GM19193 (cell line): ENCODE results near the gene NUCB1.

Experiments used
- POLR2A ChIP-seq: IDR thresholded peaks from 4 replicates; pipeline ENCODE4 v1.6.1; 2011; ENCODE audit not compliant: insufficient read depth, insufficient read length; ENCODE audit errors: extremely low read depth

The NUCB1 gene

DNA sequence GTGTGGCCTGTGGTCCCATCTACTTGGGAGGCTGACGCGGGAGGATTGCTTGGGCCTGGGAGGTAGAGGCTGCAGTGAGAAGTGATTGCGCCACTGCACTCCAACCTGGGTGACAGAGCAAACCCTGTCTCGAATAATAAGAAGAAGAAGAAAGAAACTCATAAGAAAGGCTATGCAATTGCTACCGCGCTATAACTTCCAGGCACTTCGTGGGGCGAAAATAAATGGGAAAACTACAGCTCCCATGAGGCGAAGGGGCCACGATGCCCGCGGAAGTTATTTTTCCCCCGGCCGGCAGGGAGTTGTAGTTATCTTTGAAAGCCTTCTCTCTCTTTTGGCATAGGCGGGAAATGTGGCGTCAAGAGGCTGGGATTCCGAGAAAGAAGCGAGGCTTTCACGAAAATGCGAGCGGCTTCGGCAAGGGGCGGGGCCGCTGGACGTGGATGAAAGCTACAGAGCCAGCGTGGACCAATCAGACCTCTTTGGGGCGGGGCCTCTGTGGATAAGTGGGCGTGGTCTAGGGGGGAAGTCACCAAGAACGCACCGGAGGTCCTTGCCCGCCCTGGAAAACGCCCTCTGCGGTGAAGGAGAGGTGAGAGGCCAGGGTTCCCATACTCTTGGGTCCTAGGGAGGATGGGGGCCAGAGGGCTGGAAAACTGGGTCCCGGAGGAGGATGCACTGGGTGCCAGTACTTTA, at the start of gene NUCB1:
Gene NUCB1 (plus strand): TSS at position 532 of the 696 bp plus-strand sequence. CDS start 485 bp downstream, outside the sequence.
- TF ChIP-seq POLR2A: peak; percentile 59

DNA sequence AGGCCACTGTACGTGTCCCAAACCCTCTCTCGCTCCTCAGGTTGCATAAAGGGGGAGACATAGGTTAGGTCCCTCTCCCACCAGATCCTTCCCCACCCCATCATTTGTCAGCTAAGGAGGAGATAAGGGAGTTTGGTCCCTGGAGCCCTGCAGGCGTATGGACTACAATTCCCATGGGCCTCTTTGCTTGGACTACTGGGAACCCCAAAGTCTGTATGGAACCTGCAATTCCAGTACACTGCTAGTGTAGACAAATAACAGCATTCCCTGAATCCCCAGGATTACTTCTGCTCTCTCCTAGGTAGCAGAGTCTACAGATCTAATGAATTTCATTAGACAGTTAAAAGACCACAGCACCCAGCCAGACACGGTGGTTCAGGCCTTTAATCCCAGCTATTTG, 47.8 kb upstream of the NUCB1 start:
- no peak for TF ChIP-seq POLR2A

DNA sequence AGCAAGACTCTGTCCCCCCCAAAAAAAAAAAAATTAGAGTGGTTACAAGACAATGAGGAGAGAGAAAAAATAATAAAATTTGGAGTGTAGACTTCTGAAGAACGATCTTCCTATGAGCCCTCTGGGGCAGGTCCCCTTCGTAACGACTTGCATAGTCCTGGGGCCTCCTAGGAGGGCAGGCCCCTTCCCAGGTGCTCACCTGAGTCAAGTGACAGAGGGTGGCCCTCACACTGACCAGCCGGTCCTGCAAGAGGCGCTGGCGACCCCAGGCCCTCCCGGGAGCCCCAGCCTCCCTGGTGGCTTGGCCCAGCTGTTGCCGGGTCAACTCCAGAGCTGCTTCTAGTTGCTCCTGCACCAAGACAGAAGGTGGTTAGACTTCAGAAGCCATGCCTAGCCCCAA, 46.6 kb upstream of the NUCB1 start:
- no peak for TF ChIP-seq POLR2A

DNA sequence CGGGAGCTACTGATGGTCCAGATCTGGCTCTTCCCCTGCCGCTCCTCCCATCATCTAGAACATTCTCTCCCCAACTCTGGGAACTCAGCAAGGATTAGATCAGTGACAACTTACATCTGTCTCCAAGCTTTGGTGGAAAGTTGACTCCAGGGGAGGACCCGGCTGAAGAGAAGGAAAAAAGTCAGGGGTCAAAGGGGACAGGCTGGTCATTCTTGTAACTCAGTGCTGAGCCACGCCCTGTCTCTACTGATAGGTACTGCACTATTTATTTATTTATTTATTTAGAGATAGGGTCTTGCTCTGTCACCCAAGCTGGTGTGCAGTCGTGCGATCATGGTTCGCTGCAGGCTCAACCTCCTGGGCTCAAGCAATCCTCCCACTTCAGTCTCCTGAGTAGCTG, 46.0 kb upstream of the NUCB1 start:
- no peak for TF ChIP-seq POLR2A

DNA sequence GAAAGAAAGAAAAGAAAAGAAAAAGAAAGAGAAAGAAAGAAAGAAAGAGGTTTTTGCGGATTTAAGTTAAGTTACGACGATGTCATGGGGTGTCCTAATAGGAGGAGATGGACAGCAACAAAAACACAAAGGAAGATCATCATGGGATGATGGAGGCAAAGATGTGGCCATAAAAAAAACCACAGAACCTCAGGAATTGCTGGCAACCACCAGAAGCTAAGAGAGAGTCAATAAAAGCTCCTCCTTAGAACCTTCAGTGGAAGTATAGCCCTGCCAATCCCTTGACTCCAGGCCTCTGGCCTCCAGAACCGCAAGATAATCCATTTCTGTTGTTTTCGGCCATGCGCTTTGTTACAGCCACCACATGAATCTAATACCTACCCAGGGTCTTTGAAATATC, 43.2 kb upstream of the NUCB1 start:
- no peak for TF ChIP-seq POLR2A

DNA sequence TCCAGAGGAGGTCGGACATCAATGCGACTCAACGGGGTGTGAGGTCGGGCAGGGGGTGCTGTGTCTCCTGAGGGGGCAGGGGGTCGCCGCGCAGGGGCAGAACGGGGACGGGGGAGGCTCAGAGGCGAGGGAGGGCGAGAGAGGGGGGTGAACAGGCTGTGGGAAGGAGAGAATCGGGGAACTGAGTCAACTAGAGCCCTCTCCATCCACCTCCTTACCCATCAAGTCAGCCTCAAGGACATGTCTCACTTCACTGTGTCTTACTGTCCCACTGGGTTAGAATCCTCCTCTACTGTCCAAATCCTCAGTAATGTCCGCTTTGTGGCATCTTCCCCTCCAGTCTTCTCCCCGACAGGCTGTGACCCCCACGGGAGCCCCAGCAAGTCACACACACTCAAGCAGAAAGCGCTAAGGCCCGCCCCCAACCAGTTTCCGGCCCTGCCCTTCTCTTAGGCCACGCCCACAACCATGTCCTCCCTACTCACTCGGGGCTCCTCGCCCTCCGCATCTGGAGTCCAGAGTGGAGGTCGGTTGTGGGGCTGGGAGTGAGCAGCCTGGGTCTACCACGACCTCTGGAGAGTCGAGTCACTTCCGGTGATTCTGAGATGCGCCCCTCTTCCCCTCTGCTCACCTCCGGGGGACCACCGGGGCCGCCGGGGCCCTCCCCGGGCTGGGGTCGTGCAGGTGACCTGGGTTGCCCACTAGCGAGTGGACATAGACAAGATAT, 41.0 kb upstream of the NUCB1 start:
- TF ChIP-seq POLR2A: no peak

DNA sequence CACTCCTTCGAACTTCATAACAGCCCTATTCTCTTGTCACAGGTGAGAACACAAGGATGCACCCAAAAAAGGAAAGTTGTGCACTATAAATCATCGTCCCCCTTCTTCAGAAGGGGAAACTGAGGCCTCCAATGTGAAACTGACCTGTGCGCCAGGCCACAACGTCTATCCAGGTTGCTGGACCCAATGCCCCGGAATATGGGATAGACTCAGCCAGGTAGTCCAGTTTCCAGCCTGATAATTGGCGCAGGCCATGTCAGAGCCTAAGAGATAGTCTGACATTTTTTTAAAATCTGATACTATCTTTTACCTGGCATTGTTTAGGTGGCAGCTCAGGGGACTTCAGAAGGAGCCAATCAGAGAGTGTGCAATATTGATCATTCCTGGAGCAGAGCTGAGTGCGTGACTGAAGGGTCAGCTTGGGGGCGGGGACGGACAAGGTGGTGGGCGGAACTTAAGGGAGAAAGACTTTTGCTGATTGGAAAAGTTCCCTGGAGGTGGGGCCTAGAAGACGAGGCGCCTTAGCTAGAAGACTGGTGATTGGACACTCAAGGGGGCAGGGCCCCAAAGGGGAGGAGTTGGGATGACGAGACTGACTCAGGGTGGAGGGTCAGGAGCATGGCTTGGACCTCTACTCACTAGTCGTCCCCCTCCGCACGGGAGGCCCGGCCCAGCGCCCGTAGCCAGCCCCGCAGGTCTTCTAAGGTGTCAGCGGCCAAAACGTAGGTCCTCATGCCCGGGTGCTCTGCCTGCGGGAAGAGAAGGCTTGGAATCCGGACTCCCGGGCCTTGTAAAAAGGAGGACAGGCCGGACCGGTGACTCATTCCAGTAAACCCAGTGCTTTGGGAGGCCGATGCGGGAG, 40.2 kb upstream of the NUCB1 start:
- no peak for TF ChIP-seq POLR2A

DNA sequence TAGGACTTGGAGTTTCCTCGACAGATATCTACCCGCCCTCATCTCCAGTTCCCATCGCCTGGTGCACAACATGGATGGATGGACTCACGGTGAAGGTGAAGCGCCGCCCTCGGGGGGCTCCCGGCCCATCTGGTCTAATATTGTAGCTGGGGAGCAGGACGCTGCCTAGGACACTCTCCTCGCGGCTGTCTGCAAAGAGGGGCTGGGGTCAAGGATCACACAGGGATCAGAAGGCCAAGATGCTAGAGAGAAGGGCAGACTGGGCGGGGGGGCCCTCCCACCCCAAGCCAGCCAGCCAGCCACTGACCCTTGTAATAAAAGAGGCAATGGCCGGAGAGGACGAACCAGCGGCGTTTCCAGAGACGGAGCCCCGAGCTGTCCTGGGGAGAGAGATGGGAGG, 38.8 kb upstream of the NUCB1 start:
- no peak for TF ChIP-seq POLR2A

DNA sequence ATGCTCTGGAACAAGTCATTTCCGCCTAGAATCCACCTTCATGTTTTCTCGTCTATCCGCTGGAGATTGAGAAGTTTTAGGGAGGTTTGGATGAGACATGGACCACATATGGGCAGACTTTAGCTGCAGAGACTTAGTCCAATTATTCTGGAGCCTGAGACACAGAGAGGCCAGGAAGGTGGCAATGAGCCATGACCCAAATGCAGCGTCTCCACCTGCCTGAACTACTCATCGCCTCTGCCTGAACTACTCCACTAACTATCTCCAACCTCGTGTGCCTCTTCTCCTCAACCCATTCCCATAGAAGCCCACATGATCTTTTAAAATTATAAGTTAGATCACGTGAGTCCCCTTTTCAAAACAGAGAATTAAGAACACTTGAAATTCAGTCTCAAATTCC, 37.3 kb upstream of the NUCB1 start:
- no peak for TF ChIP-seq POLR2A

DNA sequence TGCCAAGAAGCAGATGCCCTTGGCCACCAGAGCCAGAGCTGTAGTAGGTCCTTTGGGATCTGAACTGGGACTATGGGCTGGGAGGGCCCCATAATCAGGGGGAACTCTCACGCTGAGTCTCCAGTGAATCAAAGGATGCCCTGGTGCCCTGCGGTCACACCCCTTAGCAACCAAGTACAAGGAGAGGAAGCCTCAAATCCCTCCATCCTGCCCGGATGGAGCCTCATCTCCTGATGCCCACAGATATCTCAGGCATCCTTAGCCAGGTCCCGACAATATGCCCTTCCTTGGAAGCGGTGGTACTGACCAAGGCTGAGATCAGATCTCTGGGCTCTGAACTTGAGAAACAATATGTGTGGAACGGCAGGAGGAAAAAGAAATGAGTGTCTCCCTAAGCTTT, 33.4 kb upstream of the NUCB1 start:
- no peak for TF ChIP-seq POLR2A

DNA sequence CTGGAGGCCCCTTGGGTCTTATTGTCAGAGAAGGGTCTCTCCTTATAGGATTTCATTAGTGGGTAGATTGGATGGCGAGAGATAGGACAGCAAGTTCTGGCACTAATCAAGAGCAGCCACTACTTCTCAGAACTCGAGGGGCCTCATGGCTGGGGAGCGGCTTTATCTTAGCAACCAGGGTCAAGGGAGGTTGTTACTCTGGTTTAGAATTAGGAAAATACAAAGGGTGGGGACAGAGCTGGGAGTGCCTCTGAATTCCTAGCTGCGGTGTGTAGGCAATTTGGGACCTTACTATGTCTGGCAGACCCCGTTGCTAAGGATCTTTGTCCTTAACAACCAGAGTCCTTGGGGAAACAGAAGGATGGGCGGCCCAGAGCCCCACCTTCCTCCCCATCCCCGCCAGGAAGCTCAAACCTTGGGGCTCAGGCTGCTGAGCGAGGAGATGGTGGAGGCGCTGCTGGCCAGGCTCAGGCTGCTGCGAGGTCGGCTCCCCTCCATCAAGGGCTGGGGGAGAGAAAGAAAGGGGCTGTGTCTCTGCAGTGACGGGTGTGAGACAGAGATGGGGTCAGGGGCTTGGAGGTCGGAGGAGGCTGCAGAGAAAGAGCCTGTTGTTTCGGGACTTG, 32.9 kb upstream of the NUCB1 start:
- TF ChIP-seq POLR2A: no peak

DNA sequence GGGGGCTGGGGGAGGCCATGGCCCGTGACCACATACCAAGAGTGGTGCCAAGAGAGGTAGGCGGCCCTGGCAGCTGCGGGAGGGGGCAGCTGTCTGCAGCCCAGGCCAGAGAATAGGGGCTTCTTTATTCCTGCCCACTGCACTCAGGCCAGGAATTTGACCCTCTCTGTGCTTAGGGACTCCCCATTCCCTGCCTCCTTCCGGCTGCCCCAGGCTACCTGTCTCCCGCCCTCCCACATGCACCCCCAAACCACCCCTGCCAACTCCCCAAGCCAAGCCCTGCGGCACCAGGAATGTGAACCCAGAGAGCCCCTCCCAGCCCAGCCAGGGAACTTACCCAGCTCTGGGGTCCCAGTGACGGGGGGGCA, 32.4 kb upstream of the NUCB1 start:
- TF ChIP-seq POLR2A: no peak

DNA sequence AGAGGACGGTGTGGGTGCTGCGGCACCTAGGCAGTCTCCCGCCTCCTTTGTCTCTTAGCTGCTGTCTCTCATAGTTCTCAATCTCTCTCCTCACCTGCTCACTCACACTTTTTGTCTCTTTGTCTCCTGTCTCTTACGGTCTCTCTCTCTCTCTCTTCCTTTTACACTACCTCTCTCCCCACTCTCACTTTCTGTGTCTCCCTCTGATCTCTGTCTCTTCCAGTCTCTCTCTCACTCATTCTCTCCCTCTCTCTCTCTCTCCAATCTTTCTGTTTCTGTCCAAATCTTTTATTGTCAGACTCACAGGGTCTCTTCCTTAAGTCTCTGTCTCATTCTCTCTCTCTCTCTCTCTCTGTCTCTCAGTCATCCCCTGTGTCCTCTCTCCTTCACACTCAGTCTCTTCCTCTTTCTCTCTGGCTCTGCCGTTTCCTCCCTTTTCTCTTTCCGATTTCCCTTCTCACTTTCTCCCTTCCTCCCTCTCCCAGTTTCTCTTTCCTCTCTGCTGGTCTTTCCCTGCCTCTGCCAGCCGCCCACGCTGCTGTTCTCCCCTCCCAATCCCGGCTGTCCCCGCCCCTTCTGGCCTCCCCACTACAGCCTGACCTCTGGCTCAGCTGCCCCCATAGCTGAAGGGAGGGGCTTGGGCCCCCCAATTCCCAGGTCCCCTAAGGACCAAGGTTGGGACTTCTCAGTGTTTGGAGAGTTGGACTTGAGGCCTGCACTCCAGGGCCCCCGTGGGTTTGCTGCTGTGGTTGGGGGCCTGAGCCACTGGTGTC, 31.8 kb upstream of the NUCB1 start, which contains the start of gene PLEKHA4:
Gene PLEKHA4 (minus strand): TSS at position 504 of the 773 bp plus-strand sequence. CDS start 997 bp downstream, outside the sequence.
- no peak for TF ChIP-seq POLR2A

DNA sequence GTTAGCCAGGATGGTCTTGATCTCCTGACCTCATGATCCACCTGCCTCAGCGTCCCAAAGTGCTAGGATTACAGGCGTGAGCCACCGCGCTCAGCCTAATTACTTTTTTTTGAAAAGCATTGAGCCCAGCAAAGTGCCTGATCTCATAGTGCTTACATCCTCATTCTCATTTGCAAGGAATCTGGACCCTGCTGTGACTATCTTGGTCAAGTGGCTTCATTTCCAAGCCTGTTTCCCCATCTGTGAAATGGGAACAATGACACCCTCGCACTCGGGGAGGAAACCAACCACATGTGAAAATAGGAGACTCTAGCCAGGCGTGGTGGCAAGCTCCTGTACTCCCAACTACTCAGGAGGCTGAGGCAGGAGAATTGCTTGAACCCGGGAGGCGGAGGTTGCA, 30.1 kb upstream of the NUCB1 start:
- no peak for TF ChIP-seq POLR2A
